Renal cortical epithelial cell (primary cell): Measurements from ENCODE around the gene CLEC16A. TPM values are rescaled to one million over a fixed set of nuclear protein-coding genes. Genes with fewer than 3 reads are reported as not detected.

Experiments used
- DNase-seq: peaks from one replicate; pipeline ENCODE4 v3.0.0-alpha.2; 2011; ENCODE audit warnings: low read depth
- total RNA-seq: library from RNA; depleted of rRNA; stranded (reverse); fragments of >200 nt; gene quantifications from 2 replicates; pipeline ENCODE4 v1.2.3, GENCODE V29; 2014

The CLEC16A gene
- total RNA-seq, 1 donor from 2014 or later = 48.3 TPM

DNA sequence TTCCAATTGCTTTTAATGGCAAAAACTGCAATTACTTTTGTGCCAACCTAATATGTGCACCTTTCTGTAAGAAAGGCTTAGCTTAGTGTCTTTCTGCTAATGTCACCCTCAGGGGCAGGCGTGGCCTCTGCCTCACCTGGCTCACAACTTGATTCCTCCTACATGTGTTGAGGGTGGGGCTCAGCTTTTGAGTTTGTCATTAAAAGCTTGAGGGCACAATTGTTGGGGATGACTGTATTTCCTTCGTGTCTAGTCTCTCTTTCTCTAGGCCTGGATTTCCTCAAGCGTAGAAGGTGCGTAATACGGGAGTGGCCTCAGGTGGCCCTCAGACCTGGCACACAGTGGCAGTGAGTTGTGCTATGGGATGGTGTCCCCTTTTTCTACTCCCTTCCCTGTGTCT lies 94.4 kb downstream of the CLEC16A start:
- peak; percentile 42 for DNase-seq

- DNase-seq = no peak
Measured at GRCh38 chr16:11039726-11040125, 95.4 kb downstream of the CLEC16A start.

GRCh38 chr16:11042191-11042590 lies 97.8 kb downstream of the CLEC16A start:
- DNase-seq = no peak

GRCh38 chr16:11045441-11045840 lies 101.1 kb downstream of the CLEC16A start:
- no peak for DNase-seq

DNA sequence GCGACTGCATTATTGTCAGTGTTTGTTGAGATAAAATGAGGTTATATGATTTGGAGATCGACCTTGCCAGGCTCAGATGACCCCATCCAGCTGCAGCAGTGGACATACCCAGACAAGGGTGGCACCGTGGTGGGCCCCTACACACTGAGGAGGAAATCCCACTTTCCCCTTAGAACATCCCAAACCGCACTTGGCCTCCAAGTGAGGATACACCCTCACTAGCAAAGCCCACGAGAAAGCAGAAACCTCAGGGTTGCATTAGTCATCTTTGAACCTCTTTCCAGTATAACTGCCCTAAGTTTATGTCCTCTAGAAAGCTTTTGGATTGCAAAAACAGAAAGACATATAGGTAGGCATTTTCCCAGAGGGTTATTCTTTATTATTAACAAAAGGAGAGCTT lies 101.5 kb downstream of the CLEC16A start:
- no peak for DNase-seq

DNA sequence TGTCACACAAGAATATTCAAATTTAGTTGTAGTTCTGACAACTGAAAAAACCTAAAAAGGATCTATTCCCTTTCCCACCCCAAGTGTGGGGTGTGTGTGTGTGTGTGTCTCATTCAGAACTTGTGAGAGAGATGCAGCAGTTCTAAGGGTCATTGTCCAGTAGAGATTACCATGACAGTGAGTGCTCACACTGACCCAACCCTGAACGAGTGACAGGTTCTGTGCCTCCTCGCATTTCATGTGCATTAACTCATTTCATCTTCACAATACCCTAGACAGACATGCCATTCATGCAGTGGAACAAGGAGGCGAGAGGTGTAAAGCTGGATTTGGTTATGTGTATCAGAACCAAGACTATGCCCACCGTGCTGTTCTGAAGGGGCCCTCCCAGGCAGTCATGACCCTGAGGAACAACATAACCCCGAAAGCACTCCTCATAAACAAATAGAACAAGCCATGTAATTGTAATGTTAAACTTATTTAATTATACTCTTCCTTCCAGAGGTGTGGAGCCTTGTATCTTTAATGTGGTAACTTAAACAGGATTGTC lies 102.1 kb downstream of the CLEC16A start:
- DNase-seq = no peak

DNA sequence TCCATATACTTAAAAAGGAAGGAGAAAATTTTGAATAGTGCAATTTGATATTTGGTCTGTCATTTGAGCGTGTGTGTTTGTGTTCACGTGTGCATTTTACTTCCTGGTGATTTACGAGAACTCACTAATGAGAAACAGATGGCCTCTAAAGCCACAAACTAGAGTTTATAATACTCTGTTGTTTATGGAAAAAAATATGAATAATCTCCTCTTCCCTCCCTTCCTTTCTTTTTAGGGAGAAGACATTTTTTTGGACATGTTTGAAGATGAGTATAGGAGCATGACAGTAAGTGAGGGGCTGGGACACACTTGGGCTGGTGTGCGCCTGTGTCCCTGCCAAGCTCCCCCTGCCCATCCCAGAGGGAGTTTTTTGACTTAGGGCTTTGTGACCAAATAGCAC lies 102.7 kb downstream of the CLEC16A start:
- DNase-seq = no peak

- no peak for DNase-seq
Measured at GRCh38 chr16:11047939-11048800, 103.8 kb downstream of the CLEC16A start.

DNA sequence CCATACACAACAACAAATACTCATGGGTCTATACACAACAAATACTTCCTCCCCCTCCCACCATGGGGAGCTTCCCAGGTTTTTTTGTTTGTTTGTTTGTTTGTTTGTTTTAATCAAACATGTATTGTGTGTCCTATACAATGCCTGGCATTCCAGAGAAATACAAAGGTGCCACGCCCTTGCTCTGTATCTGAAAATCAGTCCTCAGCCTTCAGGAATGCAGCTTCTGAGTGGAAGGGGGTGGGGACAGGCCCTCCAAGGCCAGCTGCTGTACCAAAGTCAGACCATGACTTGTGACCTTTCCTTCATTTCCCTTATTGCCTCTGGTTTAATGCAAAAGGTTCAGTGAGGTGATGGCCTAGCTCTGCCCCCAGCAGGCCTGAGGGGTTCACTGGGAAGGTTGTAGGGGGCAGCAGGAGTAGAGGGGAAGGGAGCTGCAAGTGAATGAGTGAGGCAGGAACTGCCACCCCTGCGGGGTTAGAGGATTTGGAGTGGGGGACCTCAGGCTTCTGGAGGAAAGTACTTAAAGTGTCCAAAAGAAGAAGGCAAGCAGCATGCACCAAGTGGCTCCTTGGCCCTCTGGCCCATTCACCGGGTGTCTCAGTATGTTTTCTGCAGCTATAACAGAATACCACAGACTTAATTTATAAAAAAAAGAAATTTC lies 105.2 kb downstream of the CLEC16A start:
- DNase-seq = no peak

- no peak for DNase-seq
Measured at GRCh38 chr16:11050536-11050935, 106.2 kb downstream of the CLEC16A start.

- no peak for DNase-seq
Measured at GRCh38 chr16:11050944-11051343, 106.6 kb downstream of the CLEC16A start.

- no peak for DNase-seq
Measured at GRCh38 chr16:11051430-11051829, 107.1 kb downstream of the CLEC16A start.

- no peak for DNase-seq
Measured at GRCh38 chr16:11051879-11052808, 107.8 kb downstream of the CLEC16A start.

- DNase-seq = no peak
Measured at GRCh38 chr16:11053916-11054460, 109.6 kb downstream of the CLEC16A start.

- DNase-seq = no peak
Measured at GRCh38 chr16:11056090-11056992, 112.0 kb downstream of the CLEC16A start.

GRCh38 chr16:11056993-11057649 lies 112.8 kb downstream of the CLEC16A start:
- DNase-seq = no peak

GRCh38 chr16:11057711-11058345 lies 113.5 kb downstream of the CLEC16A start:
- DNase-seq = no peak

DNA sequence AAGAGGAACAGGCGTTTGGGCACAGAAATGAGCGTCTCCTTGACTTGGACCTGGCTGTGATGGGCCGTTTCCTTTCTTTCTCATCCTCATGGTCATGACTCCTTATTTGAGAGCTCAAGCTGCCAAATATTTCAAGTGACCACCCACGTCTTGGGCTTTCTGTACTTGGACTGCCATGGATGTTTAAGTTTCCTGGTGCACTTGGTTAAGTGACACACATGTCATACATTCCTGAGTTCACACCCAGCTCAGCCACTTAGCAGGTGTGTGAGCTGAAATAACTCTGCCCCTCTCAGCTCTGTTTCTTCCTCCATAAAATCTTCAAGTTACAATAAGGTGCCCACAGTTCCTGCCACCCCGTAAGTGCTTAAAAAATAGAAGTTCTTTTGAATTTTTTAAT lies 114.5 kb downstream of the CLEC16A start:
- peak; percentile 47 for DNase-seq

DNA sequence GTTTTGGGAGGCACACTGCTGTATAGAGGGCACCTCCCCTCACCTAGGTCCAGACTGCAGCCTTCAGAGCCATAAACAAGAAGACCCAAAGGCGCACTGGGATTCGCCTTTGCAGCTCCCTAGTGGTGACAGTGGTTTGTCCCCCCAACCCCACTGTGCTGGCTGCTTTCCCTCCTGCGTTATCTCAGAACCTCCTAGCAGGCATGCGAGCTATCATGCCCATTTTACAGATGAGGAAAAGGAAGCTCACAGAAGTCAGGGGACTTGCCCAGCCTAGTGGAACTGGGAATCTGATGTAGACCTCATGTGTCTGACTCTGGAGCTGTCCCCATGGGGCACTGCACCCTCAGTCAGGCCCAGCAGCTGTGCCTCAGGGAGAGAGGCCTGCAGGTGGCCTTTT lies 115.2 kb downstream of the CLEC16A start:
- DNase-seq = no peak
